K562 (cell line): ENCODE data around the gene DBET. TPM values are rescaled to one million over a fixed set of nuclear protein-coding genes. Genes with fewer than 3 reads are reported as not detected.
"Not testable (repeated sequence)": the region's sequence is repeated elsewhere in the genome, so short reads cannot be mapped to it uniquely, and the experiment has no call there.

Source experiments
- ATAC-seq: fragments of 200-7000 bp; cut with Tn5 transposase; 3 replicates; pipeline ENCODE4 v1.9.1; 2020; ENCODE audit warnings: moderate library complexity
- Bru-seq: library from RNA; stranded (reverse); fragments of 400-500 nt; gene quantifications from one replicate; lab custom pipeline; 2021; lab: Mats Ljungman, UMichigan
- BruChase-seq, 2 experiments: library from RNA; stranded (reverse); fragments of 400-500 nt; gene quantifications; one replicate each; lab custom pipeline; 2021; lab: Mats Ljungman, UMichigan
- BruUV-seq: library from RNA; stranded (reverse); fragments of 400-500 nt; replicated peaks from 2 replicates; lab custom pipeline; 2021; lab: Mats Ljungman, UMichigan
- CTCF ChIA-PET: fragments of 300-600 bp; formaldehyde crosslinking; extraction: SDS; loops from one replicate; lab custom pipeline; 2021; ENCODE audit warnings: low intra/inter-chr PET ratio; lab: Yijun Ruan, JAX
- POLR2A ChIA-PET: fragments of 300-600, 350-650 bp; sonication (Branson Sonifier 250); formaldehyde crosslinking; extraction: SDS; loops from one replicate; lab custom pipeline; 2021; ENCODE audit warnings: antibody characterized with exemption, inconsistent platforms; lab: Yijun Ruan, JAX
- DNase-seq, 4 experiments: peaks; one replicate each; pipeline versions ENCODE4 v3.0.0 to v3.0.0-alpha.2; 2011 to 2018; ENCODE audit warnings: low spot score in 3 of 4, mixed read lengths in 3 of 4; ENCODE audit errors: extremely low read depth in 1 of 4
- FAIRE-seq: peaks from 2 replicates; lab custom pipeline; 2011; peaks lifted over from hg19 to GRCh38; lab: Jason Lieb, UNC
- H2AFZ ChIP-seq: 2 replicates; pipeline ENCODE4 v1.6.0; 2011; ENCODE audit warnings: low read depth, low read length, control low read depth, inconsistent platforms
- H3K27ac ChIP-seq: fragments of 200-600 bp; 3 replicates; pipeline ENCODE4 v1.8.0; 2011; ENCODE audit warnings: low read depth, mild to moderate bottlenecking, control low read depth, inconsistent platforms, low read length, moderate library complexity, mixed read lengths; ENCODE audit errors: extremely low read depth
- H3K27me3 ChIP-seq, 2 experiments: fragments of 300-600 bp in 1 of 2; 2 replicates in 1 of 2; 3 replicates in 1 of 2; pipeline versions ENCODE4 v1.6.0 to v1.8.0; 2011; ENCODE audit warnings: inconsistent platforms in 2 of 2, low read length in 2 of 2, mild to moderate bottlenecking in 1 of 2, mixed read lengths in 1 of 2, moderate library complexity in 1 of 2; ENCODE audit not compliant: control insufficient read depth in 2 of 2, insufficient read depth in 2 of 2
- H3K36me3 ChIP-seq: fragments of 300-600 bp; 3 replicates; pipeline ENCODE4 v1.8.0; 2011; ENCODE audit warnings: mild to moderate bottlenecking, low read length, inconsistent platforms; ENCODE audit not compliant: control insufficient read depth, insufficient read depth
- H3K4me1 ChIP-seq, 2 experiments: fragments of 200-600 bp in 1 of 2; replicated peaks in 1 of 2; 2 replicates in 1 of 2; 3 replicates in 1 of 2; pipeline versions ENCODE4 v1.5.1 to v1.8.0; 2011; ENCODE audit warnings: inconsistent platforms in 2 of 2, low read length in 2 of 2, mild to moderate bottlenecking in 1 of 2, mixed read lengths in 1 of 2, moderate library complexity in 1 of 2; ENCODE audit not compliant: control insufficient read depth in 2 of 2, insufficient read depth in 2 of 2
- H3K4me2 ChIP-seq: 2 replicates; pipeline ENCODE4 v1.6.1; 2011; ENCODE audit warnings: low read length, control low read depth, inconsistent platforms, mixed read lengths; ENCODE audit not compliant: insufficient read depth
- H3K4me3 ChIP-seq: fragments of 200-600 bp; sonication (generic), shearing (Covaris generic); 2 replicates; pipeline ENCODE4 v1.5.1; 2016; ENCODE audit warnings: control low read depth, inconsistent platforms
- H3K79me2 ChIP-seq: fragments of 200-600 bp; 3 replicates; pipeline ENCODE4 v1.8.0; 2011; ENCODE audit warnings: low read length, inconsistent platforms; ENCODE audit not compliant: control insufficient read depth, insufficient read depth
- H3K9ac ChIP-seq, 2 experiments: 2 replicates each; pipeline versions ENCODE4 v1.6.0 to v1.6.1; 2011; ENCODE audit warnings: low read depth in 2 of 2, low read length in 2 of 2, control low read depth in 1 of 2, inconsistent platforms in 1 of 2, mild to moderate bottlenecking in 1 of 2, mixed read lengths in 1 of 2; ENCODE audit not compliant: insufficient read depth in 1 of 2
- H3K9me1 ChIP-seq: one replicate; pipeline ENCODE4 v1.6.0; 2011; ENCODE audit warnings: inconsistent platforms, mild to moderate bottlenecking, low read length, moderate library complexity; ENCODE audit not compliant: control insufficient read depth, insufficient read depth
- H3K9me3 ChIP-seq: replicated peaks from 2 replicates; pipeline ENCODE4 v1.5.1; 2011; ENCODE audit warnings: low read depth, low read length, inconsistent platforms; ENCODE audit not compliant: control insufficient read depth, insufficient read depth
- H4K20me1 ChIP-seq: replicated peaks from 2 replicates; pipeline ENCODE4 v1.6.1; 2011; ENCODE audit warnings: low read length, inconsistent platforms, mixed read lengths; ENCODE audit not compliant: control insufficient read depth, insufficient read depth
- WGBS: fragments of 100-300 bp; shearing (Covaris generic); methylation state at CpG from one replicate; pipeline ENCODE4 v1.1.6; 2016; ENCODE audit warnings: low coverage, mixed read lengths; ENCODE audit not compliant: insufficient coverage; ENCODE audit errors: missing lambda C conversion rate; 5-methylcytosine and 5-hydroxymethylcytosine counted together
- in situ Hi-C: fragments of 300-500 bp; cut with MboI; formaldehyde crosslinking; loops from 4 replicates; pipeline ENCODE4 v1.15.0; 2018; ENCODE audit warnings: inconsistent platforms, mixed read lengths
- intact Hi-C: fragments of 100-400 bp; cut with micrococcal nuclease; formaldehyde crosslinking; loops from 2 replicates; pipeline ENCODE4 v1.14.2; 2022
- long read RNA-seq, 3 experiments: library from polyadenylated mRNA in 2 of 3; library from RNA in 1 of 3; unstranded in 2 of 3; stranded (forward) in 1 of 3; transcript quantifications; one replicate each; pipeline ENCODE4 v2.0.0, GENCODE V29; 2019 to 2022
- polyA minus RNA-seq, 3 experiments: library from RNA; depleted of rRNA, polyadenylated mRNA; stranded (reverse); fragments of >200 nt; gene quantifications; 2 replicates each; pipeline ENCODE4 v1.2.3, GENCODE V29; 2011
- polyA plus RNA-seq, 8 experiments: library from polyadenylated mRNA; depleted of rRNA in 4 of 8; stranded (reverse) in 5 of 8; unstranded in 3 of 8; fragments of >200 nt; fragmentation: Nextera tagmentation in 2 of 8; fragmentation: Illumina TruSeq in 1 of 8; extraction: Ambion mirVana in 2 of 8; extraction: Trizol in 1 of 8; gene quantifications; 2 replicates each; pipeline versions ENCODE4 v1.2.1 to v1.2.3, GENCODE V29; 2011 to 2014; ENCODE audit warnings: inconsistent platforms in 1 of 8, missing spikeins in 1 of 8
- total RNA-seq, 7 experiments: library from RNA; depleted of rRNA in 6 of 7; stranded (reverse); fragments of >200 nt in 6 of 7; fragmentation: Illumina TruSeq in 2 of 7; extraction: Trizol in 2 of 7; gene quantifications; 2 replicates each; pipeline versions ENCODE4 v1.2.1 to v1.2.3, GENCODE V29; 2011 to 2021; ENCODE audit warnings: low replicate concordance in 1 of 7

The DBET gene
- total RNA-seq (2011; cell fraction: chromatin; rRNA removed; ENCODE audit: low replicate concordance) = not detected in 2 replicates
- not detected in 2 replicates for total RNA-seq (2011; cell fraction: nucleolus; rRNA removed)
- not detected in 2 replicates for total RNA-seq (2011; cell fraction: nucleoplasm; rRNA removed)
- total RNA-seq (2014; rRNA removed) = not detected in 2 replicates
- total RNA-seq (2014; rRNA removed; fragmentation: Illumina TruSeq; extraction: Trizol) = not detected in 2 replicates
- total RNA-seq (2015; rRNA removed; fragmentation: Illumina TruSeq; extraction: Trizol) = not detected in 2 replicates
- total RNA-seq (2021) = not detected in 2 replicates
- not detected in 2 replicates for polyA plus RNA-seq (2011; rRNA removed)
- not detected in 2 replicates for polyA plus RNA-seq (2011; cell fraction: cytosol; rRNA removed)
- not detected in 2 replicates for polyA plus RNA-seq (2011; cell fraction: nucleus; rRNA removed)
- not detected in 2 replicates for polyA plus RNA-seq (2012)
- polyA plus RNA-seq (2014; fragmentation: Illumina TruSeq; extraction: Trizol) = not detected in 2 replicates
- not detected for polyA plus RNA-seq (2014; fragmentation: Nextera tagmentation; extraction: Ambion mirVana)
- not detected in 2 replicates for polyA plus RNA-seq (2014; rRNA removed)
- not detected in 2 replicates for polyA minus RNA-seq (2011; rRNA and poly(A)+ RNA removed)
- polyA minus RNA-seq (2011; cell fraction: cytosol; rRNA and poly(A)+ RNA removed) = not detected in 2 replicates
- not detected in 2 replicates for polyA minus RNA-seq (2011; cell fraction: nucleus; rRNA and poly(A)+ RNA removed)
- Bru-seq, nascent RNA = not detected
- not detected for BruChase-seq, experiment 1, labeled RNA remaining after a 2-hour chase
- not detected for BruChase-seq, experiment 2, labeled RNA remaining after a 6-hour chase
- long read RNA-seq, experiment 1 = 0 reads
- long read RNA-seq, experiment 2 = 0 reads
- long read RNA-seq, experiment 3 = 0 reads

DNA sequence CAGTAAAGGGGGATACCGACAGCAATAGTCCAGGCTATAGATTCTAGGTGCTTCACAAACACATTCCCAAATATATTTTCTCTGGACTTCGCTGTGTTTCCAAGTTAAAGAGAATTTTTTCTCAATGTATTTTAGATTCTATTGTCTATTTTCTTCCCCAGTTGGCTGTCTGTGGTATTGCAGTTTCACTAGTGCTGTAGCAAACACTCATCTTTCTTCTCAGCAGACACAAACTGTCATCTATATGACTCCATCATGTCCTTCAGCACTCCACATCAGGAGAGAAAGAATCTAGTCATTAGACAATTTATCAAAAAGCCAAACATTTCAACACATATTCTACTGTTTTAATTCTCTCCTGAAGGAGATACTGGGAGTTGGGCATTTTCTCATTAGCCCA lies at the start of gene DBET:
Gene DBET, plus strand, starts transcription at position 161 of the 400 bp plus-strand sequence.
- H3K79me2 ChIP-seq, intact Hi-C loops, BruUV-seq, H2AFZ ChIP-seq, ATAC-seq, FAIRE-seq, H4K20me1 ChIP-seq, H3K4me3 ChIP-seq, H3K27ac ChIP-seq, H3K36me3 ChIP-seq, POLR2A ChIA-PET, H3K4me2 ChIP-seq, in situ Hi-C loops, CTCF ChIA-PET, H3K27me3 ChIP-seq, H3K9me3 ChIP-seq, H3K9ac ChIP-seq, H3K4me1 ChIP-seq, H3K9me1 ChIP-seq, DNase-seq: not testable (repeated sequence)
- 0% methylated on average over 1 of the region's 2 CpGs for WGBS
